ENCODE results near the gene KDSR. TPM values are rescaled to one million over a fixed set of nuclear protein-coding genes. Genes with fewer than 3 reads are reported as not detected.

The KDSR gene, protein sequence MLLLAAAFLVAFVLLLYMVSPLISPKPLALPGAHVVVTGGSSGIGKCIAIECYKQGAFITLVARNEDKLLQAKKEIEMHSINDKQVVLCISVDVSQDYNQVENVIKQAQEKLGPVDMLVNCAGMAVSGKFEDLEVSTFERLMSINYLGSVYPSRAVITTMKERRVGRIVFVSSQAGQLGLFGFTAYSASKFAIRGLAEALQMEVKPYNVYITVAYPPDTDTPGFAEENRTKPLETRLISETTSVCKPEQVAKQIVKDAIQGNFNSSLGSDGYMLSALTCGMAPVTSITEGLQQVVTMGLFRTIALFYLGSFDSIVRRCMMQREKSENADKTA
- total RNA-seq: 27.6 TPM

GRCh38 chr18:63367053-63367953 lies at the start of gene KDSR:
KDSR (minus strand) TSS chr18:63367206; CDS start chr18:63367118, 88 bp downstream.

DNA sequence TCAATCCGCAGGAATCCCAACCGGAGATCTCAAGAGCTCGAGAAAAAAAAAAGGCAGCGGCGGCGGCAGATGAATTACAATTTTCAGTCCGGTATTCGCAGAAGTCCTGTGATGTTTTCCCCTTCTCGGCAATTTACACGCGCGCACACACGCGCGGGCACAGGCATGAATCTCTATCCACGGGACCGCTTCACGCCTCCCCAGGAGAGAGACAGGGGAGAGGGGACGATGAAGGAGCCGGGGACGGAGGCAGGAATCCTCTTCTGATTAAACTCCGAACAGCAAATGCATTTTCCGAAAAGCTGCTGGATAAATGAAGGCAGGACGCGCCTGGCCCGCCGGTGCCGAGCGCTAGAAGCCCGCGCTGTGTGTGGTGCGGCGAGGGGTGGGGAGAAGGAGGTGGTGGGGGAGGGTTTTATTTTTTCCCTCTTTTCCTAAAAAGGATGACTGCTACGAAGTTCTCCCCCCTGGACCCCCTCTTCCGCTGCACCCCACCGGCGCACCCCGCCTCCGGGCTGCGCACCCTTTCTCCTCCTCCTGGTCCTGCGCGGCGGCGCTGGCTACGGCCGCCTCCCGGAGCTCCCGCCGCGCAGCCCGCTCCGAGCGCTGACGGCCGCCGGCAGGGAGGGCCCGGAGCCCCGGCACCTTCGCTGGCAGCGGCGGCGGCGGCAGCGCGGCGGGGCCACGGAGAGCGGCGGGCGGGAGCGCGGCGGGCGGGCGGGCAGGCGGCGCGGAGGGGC lies 47.5 kb downstream of the KDSR start, which contains the start of gene BCL2:
Gene BCL2 (minus strand): TSS at position 387 of the 740 bp plus-strand sequence.

Other genes starting within 250 kb of the KDSR start
- 39.3 TPM for gene BCL2, start 47.4 kb downstream of the KDSR start, total RNA-seq
- 35.9 TPM for gene VPS4B, start 55.3 kb upstream of the KDSR start, total RNA-seq
- gene SERPINB5, start 109.8 kb upstream of the KDSR start, total RNA-seq: 0.29 TPM
- not detected for gene SERPINB12, start 175.2 kb upstream of the KDSR start, total RNA-seq
- gene SERPINB13, start 220.1 kb upstream of the KDSR start, total RNA-seq: not detected

Measured in metanephros (tissue), 1 donor.